ENCODE data around the gene RPL29.
A peak's percentile ranks its signal among the peaks of the same experiment; 100 is the strongest.
"Not testable (repeated sequence)": the region's sequence is repeated elsewhere in the genome, so short reads cannot be mapped to it uniquely, and the experiment has no call there.

The RPL29 gene
- total RNA-seq = 579 to 628 reads per million in 2 donors

DNA sequence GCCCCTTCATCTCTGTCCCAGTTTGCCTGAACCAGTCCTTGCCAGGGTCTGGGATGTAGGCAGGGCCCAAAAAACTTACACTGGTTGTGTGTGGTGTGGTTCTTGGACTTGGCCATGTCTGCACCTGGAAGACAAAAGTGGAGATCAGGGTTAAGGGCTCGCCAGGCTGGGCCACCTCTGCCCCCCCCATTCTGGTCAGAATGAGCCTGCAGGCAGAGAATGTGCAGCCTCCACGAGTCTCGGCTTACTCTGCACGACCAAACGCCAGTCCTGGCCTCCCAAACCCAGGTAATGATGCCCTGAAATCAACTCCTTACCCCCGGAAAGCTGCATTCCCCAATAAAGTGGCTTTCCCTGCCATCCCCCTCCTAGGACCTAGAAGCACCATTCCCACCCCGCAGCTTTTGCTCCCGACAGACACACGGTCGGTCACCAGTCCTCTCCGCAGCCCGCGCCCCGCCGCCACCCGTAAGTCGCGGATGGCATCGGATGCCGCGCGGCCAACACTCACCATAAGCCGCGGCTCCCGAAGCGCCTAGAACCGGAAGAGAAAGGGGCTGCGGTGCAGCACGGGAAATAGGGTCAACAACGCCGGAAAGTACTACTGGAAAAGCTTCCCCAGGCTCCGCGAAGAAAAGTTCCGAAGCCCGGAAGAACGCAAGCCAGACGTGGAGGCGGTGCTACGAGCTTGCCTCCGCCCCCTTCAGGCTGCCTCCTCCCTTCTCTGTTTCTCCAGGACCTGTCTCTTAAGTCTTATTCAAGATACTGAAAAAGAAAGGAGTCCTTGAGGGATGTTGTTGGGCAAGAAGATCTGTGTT lies at the start of gene RPL29:
Gene RPL29, minus strand, starts transcription at position 550 of the 818 bp plus-strand sequence. Its CDS starts 434 bp downstream, at position 116.
- peak; percentile 81 for DNase-seq

DNA sequence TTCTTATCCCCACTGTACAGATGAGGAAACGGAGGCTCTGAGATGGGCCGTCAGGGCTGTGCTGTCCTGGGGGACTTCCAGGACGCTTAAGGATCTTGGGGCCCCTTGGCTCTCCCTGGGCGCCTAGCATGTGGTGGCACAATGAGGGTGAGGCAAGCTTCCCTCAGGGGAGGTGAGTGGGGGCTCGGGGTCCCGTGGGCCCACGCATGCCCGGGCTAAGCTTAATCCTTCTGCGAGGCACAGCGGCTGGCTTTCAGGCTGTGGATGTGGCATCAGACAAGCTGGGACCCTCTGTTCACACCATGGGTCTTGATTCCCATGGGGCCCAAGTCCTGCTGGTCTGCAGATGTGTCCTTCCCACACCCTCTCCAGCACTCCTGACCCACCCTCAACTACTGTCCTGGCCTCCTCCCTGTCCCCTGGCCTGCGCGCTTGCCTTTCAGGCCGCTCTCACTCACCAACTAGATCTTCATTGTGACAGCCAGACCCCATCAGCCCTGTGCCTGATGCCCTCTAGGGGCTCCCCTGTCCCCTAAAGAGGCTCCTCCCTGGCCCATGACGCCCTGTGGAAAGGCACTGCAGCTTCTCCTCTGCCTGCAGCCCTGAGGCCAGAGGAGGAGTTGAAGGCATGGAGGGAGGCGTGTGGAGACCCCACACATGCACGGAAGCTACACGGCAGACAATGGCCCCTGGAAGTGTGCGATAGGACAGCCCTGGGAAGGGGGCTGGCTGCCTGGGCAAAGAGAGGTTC lies 49.3 kb upstream of the RPL29 start:
- DNase-seq = no peak

DNA sequence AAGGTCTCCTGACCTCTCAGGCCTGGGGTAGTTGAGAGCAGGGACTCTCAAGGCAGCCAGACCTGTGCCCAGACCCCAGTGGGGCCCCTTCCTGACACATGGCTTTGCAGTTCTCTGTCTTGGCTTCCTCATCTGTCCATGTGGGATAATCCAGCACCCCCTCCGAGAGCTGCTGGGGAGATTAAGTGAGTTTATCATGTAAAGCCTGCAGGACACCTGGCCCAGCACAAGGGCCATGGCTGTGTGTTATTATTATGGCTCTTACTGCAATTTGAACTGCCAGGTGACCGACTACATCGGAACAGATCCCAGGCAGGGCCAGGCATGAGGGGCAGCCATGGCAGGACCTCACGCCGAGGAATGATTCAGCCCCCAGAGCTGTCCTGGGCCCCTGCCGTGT lies 48.1 kb upstream of the RPL29 start:
- DNase-seq = no peak

DNA sequence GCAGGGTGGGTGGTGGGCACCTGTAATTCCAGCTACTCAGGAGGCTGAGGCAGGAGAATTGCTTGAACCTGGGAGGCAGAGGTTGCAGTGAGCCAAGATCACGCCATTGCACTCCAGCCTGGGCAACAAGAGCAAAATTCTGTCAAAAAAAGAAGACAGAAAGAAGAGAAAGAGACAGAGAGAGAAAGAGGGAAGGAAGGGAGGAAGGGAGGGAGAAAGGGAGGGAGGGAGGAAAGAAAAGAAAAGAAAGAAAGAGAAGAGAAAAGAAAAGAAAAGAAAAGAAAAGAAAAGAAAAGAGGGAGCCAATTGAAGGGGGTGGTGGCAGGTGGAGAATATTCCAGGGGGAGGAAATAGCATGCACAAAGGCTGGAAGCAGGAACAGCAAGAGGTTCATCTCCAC lies 47.3 kb upstream of the RPL29 start:
- not testable (repeated sequence) for DNase-seq

DNA sequence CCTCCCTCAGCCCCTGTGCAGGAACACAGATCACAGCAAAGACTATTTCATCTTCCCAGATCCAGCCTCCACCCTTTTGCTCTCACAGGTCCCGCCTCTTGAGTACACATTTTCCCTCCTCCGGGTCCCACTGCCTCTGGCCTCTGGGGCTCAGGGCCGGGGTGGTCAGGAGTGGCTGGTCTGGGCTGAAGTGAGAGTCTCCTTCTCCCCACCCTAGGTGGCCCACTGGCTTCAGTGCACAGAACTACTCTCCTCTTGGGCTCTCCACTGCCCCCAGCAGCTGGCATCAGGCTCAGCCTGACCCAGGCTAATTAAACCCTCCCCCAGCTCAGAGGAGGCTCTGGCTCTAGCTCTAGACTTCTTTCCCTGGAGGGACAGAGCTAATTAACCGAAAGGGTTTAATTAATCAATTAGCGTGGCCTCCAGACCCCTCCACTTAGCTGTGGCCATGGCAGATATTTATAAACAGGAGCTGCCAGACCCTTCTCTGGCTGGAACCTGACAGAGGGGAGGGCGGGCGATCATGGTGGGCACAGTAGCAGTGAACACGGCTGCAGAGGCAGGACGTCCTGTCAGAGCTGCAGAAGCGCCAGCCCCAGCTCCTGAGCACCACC lies 45.5 kb upstream of the RPL29 start:
- no peak for DNase-seq

DNA sequence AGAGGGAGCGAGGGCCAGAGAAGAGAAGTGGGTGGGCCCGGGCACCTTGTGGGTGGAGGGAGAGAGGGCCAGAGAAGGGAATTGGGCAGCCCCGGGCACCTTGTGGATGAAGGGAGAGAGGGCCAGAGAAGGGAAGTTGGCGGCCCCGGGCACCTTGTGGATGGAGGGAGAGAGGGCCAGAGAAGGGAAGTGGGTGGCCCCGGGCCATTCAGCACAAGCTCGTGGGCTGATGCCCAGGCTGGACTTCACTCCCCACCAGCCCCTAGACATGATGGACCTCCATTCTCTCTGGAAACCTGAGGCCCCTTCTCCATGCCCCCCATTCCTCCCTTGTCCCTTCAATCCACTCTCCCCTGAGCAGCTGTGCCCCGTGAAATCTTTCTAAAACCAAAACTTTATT lies 44.9 kb upstream of the RPL29 start:
- DNase-seq = no peak

DNA sequence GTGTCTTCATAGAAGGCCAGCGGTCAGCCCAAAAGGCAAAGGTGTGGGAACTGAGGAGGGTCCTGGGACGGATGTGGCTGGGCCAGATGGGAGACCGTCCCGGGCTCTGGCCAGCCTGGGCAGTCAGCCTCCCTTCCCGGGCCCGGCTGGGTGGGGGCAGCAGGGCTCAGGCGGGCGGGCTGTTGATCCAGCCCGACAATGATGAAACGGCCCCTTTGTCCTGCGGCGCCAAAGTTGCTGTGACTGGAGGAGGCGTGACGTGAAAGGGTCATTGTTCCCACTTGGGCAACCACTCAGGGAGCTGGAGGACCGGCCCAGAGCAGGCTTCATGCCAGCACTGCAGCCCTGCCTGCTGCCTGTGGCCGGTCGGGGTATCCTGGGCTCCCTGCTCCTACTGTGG lies 44.2 kb upstream of the RPL29 start:
- no peak for DNase-seq

DNA sequence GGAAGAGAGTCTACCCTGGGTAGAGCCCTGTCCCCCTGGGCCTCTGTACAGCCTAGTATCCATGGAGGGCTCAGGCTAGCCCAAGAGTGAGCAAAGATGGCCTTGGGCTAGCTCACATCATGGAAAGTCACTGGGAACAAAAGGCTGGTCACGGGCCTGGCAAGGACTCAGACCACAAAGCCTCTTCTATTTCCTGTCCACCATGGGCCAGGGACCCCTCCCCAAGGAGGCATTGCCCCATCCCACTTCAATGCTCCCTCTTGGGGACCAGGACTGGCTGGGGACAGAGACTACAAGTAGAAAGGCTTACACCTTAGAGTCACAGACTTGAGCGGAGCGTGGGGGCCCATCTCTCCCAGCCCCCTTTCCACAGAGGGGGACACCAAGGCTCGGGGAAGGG lies 43.7 kb upstream of the RPL29 start:
- DNase-seq = no peak

DNA sequence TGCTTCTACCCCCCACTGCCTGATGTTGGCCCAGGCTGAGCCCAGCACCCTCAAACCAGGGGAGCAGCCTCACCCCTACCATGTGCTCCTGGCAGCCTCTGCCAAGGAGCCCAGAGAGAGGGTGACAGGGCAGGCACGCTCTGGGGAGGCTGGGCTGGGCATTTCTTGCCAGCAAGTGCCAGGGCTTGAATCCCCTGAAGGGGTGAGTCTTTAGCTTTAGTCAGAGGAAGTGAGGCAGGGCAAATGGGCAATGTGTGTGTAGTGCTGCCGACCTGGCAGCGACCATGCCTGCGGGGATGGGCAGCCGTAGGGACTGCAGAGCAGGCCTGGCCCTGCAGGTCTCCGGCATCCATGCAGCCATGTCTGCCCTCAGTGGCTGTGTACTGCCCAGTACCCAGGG lies 42.5 kb upstream of the RPL29 start:
- no peak for DNase-seq

DNA sequence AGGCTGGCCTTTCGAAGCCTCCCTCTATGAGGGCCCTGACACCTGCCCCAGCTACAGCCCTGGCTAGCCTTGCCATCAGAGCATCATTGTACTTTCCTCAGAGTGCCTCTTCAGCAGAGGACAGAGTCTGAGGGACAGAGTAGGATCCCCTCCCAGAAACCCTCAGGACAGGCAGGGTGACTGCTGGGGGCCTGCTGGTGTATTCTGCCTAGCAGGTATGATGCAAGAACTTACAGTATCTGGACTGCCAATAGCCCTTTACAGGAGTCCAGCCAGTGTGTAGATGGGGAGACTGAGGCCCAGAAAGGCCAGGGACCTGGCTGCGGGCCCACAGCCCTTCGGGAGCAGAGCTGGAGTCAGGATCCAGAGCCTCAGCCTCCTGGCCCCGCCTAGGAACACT lies 41.6 kb upstream of the RPL29 start:
- DNase-seq = no peak

DNA sequence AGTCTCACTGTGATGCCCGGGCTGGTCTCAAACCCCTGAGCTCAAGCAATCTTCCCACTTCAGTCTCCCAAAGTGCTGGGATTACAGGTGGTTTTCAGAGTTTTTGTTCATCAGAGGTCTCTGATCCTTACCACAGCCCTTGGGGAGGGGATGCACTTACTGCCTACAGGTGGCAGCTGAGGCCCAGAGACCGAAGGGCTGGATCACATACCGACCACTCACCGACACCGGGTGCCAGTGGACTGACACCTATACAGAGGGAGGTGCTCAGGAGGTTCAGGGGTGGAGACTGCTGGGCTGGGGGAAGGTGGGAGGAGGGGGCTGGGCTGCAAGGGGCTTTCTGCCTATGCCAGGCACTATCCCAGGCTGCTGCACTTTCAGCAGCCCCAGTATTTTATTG lies 41.1 kb upstream of the RPL29 start:
- DNase-seq = no peak

DNA sequence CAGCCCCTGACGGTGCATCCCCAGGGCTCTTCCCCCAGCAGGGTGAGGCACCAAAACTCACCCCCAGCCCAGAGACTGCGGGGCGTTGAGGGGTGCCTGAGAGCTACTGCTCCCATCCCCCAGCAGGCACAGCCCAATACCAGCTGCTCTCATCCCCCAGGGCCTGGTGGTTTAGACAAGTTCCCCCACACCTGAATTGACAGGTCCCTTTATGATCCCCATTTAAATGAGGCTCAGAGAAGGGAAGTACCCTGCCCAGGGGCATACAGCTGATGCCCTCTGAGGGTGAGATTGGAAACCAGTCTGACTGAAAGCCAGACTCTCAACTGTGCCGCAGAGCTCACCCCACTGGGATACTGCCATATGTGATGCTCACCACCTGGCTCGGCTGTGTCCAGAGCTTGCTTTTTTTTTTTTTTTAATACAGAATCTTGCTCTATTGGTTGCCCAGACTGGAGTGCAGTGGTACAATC lies 40.6 kb upstream of the RPL29 start:
- DNase-seq = no peak

DNA sequence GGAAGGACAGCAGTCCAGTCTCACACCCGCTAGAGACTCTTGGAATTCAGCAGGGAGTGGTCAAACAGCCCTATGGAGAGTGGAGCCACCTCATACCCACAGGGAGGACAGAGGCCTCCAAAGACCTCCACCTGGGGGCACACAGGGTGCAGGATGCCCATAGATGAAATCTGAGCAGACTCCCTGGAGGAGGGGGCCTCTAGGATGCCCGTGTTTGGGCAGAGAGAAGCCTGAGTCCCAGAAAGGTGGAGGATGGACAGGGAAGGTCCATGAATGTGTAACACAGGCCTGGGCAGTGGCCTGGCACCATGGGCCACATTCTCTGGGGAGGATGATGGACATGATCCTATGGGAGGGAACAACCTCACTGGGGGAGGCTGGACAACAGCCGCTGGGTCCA lies 39.0 kb upstream of the RPL29 start:
- no peak for DNase-seq

DNA sequence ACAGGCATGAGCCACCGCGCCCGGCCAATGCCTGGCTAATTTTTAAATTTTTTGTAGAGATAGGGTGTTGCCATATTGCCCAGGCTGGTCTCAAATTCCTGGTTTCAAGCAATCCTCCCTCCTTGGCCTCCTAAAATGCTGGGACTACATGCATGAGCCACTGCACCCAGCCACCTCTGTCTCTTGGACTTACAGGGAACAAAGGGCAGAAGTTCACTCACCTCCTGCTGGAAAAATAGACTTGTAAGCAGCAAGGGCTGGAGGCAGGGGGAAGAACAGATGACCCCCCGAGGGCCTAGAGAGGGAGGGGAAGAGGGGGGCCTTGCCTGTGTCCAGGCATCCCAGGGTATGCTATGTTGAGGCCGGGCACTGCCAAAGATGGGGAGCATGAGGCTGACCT lies 38.5 kb upstream of the RPL29 start:
- DNase-seq = no peak

DNA sequence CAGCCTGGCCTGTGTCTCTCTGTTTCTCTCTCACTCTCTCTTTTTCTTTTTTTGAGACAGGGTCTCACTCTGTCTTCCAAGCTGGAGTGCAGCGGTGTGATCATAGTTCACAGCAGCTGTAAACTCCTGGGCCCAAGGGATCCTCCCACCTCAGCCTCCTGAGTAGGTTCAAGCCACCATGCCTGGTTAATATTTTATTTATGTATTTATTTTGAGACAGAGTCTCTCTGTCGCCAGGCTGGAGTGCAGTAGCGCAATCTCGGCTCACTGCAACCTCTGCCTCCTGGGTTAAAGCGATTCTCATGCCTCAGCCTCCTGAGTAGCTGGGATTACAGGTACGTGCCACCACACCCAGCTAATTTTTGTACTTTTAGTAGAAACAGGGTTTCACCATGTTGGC lies 38.1 kb upstream of the RPL29 start:
- not testable (repeated sequence) for DNase-seq

DNA sequence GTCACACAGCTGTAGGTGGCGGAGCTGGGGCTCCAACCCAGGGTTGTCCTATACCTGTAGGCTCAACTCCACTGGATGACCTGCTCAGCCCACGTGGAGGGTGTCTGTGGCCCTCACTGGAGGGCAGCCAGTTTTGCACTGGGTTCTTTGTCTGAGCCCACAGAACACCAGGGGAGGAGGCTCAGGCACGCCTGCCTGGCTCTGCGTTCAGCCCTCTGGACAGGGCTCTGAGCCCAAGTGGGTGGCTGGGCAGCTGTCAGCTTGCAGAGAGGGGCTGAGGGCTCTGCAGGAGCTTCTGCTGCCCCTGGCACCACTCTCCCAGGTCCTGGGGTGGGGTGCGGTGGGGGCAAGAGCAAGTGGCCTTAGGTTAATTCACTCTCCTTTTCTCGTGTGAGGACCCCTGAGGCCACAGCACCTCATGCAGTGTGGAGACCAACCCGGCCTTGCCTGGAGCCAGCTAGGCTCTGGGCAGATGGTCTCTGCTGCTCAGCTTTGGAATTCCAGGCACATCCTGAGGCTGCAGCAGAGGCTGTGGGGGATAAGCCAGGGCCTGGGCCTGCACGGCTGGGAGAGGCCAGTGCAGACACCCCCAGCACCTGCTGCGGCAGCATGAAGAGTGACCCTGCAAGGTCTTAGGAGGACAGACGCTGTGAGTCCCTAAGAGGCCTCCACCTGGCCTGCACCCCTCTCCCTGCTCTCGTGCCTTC lies 37.2 kb upstream of the RPL29 start:
- no peak for DNase-seq

DNA sequence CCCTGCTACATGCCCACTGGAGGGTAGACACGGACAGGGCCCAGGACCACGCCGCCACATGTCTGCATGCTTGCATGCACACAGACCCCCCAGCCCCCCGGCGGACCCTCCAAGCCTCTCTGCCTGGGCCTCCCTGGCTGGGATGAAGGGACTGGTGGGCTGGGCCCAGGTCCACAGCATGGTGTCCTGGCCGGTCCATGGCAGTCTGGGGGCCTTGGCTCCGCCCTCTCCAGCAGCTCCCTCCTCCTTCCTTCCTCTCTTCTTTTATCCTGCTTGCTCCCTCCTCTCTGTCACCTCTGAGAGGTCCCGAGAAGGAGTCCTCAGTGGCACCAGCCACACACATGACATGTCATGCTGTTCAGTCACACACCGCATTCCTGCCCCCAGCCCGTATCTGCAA lies 36.2 kb upstream of the RPL29 start:
- DNase-seq = no peak

DNA sequence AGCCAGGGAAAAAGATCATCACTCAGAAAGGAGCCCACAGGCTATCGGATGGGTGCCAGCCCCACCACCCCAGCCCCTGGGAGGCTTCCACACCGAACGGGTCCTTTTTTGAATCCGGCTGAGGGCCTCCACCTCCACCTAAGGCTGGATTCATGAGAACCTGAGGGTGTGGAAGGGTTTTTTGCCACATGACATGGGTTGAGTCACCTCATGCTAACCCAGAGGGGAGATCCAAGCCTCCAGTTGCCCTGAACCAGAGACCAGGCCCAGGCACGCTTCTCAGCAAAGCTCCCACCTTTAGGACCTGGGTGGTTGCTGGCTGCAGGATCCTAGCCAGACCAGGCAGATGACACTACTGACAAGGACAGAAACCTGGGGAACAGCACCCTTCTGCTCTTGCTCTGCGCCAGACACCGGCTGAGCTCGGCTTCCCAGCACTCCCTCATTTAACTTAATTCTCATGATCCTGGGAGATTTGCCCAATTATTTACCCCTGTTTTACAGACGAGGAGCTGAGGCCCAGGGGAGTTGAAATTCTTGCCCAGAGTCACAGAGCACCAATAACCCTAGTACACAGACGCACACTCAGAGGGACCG lies 35.1 kb upstream of the RPL29 start:
- DNase-seq = no peak

DNA sequence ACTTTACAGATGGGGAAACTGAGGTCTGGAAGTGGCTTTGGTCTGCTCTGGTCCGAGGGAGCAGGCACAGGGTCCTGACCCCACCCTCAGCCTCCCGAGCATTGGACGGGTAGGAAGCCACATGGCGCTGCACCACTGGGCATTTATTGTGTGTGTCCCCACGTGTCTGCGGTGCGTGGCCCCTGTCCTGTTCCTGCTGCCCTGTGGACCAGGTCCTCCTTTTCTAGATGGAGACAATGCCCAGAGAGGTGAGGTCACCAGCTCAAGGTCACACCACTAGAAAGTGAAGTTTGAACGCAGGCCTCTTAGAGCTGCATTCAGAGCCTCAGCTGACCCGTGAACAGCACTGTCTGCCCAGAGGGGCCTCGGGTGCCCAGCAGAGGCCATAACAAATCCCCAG lies 33.8 kb upstream of the RPL29 start:
- no peak for DNase-seq

DNA sequence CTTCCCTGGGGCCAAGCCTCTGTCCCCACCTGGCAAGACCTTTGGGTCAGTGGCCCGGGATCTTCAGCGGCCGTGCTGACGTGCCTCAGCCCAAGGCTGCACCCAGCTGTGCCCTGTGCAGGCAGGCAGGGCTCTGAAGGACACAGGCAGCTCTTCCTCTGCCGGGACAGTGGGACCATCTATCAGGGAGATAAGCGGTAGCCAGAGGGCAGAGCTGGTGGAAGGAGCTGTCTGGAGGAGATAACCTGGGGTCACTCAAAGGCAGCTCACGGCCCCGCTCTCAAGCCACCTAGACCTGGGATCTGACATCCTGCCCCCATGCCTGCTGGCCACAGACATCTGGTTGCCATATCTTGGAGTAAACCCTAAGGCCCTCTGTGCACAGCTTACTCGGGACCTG lies 33.4 kb upstream of the RPL29 start:
- DNase-seq = no peak

DNA sequence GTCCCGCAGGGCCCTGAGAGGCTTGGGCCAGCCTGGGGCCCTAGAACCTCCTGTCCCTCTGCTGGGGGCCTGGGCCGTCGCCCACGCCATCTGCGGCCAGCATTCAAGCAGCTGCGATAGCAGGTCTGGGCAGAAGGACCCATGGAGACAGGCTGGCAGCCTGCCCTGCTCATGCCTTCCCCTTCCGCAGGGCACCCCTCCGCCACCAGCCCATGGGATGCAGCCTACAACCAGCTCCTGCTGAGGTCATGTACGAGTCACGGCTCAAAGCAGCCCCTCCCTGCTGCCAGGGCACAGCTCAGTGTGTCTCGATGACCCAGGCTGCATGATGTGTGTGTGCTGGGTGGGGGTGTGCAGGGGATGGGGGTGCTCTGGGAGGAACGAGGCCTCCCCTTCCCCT lies 32.9 kb upstream of the RPL29 start:
- no peak for DNase-seq

DNA sequence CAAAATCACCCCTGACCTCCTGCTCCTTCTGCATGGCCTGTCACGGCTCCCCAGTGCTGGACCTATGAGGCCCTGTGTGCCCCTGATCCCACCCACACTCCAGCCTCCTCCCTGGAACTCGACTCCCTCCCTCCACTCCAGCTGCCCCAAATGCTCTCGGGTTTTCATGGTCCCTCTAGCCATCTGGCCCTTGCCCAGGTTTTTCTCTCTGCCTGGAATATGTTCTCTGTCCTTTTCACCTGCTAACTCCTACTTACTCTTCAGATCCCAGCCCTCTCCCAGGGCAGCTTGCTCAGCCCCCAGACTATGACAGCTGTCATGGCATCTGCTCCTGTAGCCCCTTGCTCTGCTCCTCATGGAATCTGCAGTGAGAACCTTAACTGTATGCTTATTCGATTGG lies 30.3 kb upstream of the RPL29 start:
- no peak for DNase-seq

DNA sequence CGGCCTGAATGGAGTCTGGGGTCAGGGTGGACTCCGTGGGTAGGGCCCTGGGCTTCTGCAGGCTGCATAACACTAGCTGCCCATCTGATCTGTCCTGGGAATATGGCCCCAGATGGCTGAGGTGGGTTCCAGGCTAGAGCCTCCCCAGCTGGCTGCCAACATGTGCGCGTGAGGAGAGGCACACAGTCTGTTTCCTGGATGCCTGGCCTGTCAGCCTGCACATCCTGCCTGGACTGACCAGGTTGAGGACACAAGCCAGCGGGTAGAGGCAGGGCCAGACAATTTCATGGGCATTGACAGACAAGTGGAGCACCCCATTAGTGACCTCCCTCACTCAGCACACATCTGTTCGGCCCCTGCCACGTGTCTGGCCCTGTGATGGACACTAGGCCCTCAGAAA lies 29.8 kb upstream of the RPL29 start:
- no peak for DNase-seq
